HFF-Myc (cell line): ENCODE measurements around the gene ZNF423.

Experiments
- DNase-seq: peaks from one replicate; pipeline ENCODE4 v3.0.0-alpha.2; 2011; ENCODE audit warnings: low read depth; ENCODE audit errors: extremely low read depth
- H3K4me3 ChIP-seq: replicated peaks from 2 replicates; pipeline ENCODE4 v1.5.1; 2011; ENCODE audit warnings: low read depth, mild to moderate bottlenecking, control low read depth, low read length
- CTCF ChIP-seq: IDR thresholded peaks from 2 replicates; pipeline ENCODE4 v1.5.1; 2012; ENCODE audit warnings: mild to moderate bottlenecking, low read depth, low read length, control low read depth; ENCODE audit errors: missing control alignments

Gene ZNF423

DNA sequence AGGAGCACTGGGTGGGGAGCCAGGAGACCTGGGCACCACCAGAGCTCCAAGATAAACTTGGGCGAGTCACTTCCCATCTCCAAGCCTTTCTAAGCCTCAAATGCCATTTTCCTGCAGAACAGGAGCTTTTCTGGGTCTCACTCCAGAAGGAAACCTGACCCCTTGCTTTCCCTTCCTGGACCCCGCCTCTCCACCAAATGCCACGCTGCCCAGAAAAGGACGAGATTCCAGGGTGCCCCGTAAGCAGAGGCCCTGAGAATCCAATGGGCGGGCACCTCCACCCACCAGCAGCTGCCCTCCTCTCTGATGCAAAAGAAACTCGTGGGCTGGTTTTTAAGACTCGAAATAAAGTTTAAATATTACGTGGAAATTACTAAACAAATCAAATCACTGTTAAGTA, 31.3 kb downstream of the ZNF423 start:
- H3K4me3 ChIP-seq = no peak overlapping the region
- no peak for TF ChIP-seq CTCF
- no peak for DNase-seq

DNA sequence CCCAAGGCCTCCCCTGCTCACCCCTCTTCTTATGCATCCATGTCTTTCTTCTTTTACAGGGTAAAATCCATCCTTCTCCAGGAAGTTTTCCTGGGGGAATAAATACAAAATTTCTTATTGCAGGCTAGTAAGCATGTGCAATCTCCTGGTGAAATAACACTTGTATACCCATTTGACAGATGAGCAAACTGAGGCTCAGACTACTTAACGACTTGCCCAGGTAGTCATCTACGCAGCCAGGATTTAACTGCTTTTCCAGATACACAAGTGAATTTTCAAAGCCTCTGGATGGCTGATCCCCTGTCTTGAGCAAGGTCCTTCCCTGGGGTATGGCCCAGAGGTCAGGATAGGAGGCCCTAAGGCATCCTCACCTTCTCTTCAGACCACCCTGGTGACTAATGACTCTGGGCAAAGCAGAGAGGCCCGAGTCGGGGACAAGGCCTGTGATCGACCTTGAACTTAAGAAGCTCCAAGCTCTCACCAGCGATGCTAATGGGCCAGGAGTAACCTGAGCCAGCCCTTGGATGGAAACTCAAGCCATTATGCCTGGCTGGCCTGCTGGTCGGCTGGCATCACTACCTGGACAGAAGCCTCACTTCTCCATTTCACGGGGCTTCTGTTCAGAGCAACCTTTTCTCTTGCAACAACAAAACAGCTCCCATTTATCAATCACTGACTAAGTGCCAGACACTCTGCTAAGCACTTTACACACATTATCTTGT, 33.1 kb downstream of the ZNF423 start:
- DNase-seq = no peak
- TF ChIP-seq CTCF = no peak
- no peak overlapping the region for H3K4me3 ChIP-seq

- no peak overlapping the region for H3K4me3 ChIP-seq
- no peak for DNase-seq
- no peak for TF ChIP-seq CTCF
Observed at GRCh38 chr16:49821614-49822282, 34.2 kb downstream of the ZNF423 start.

GRCh38 chr16:49821156-49821555, 34.8 kb downstream of the ZNF423 start:
- no peak for TF ChIP-seq CTCF
- no peak overlapping the region for H3K4me3 ChIP-seq
- no peak for DNase-seq

- no peak overlapping the region for H3K4me3 ChIP-seq
- no peak for DNase-seq
- TF ChIP-seq CTCF = no peak
Observed at GRCh38 chr16:49817754-49818507, 38.0 kb downstream of the ZNF423 start.

DNA sequence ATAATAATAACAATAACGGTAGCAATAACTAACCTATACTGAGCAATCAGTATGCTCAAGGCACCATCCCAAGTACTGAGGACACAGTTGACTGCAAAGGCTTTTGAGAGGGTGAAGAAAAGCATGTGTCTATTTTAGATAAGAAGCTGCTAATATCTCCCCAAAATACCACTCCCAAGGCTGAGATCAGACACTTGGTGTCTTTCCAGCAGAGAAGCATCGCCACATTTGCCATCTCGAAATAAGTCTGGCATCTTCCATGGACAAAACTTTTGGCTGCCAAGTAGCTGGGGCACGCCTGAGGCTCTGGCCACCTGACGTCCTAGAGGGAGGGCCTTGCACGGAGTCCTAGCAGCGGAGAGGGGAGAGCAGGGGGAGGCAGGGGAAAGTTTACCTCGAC, 39.0 kb downstream of the ZNF423 start:
- no peak overlapping the region for H3K4me3 ChIP-seq
- DNase-seq = no peak
- TF ChIP-seq CTCF = no peak
